ENCODE data around the gene ZNF579. TPM values are rescaled to one million over a fixed set of nuclear protein-coding genes. Genes with fewer than 3 reads are reported as not detected.

The ZNF579 gene
- total RNA-seq, 1 donor from 2014 or later, result 4.1 TPM

DNA sequence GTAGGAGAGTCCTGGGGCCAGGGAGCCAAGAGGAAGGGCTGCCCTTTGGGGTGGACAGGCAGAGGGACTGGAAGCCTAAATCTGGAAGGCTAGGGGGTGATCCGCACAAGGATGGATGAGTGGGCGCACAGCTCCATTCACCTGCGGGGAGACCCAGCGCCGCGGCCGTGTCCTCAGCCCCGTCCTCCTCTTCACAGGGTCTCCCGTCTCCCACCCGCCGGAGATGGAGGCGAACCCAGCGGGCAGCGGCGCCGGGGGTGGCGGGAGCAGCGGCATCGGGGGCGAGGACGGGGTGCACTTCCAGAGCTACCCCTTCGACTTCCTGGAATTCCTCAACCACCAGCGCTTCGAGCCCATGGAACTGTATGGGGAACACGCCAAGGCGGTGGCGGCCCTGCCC lies 32.7 kb upstream of the ZNF579 start:
- DNase-seq (ENCODE audit: low read depth, low spot score), result no peak

DNA sequence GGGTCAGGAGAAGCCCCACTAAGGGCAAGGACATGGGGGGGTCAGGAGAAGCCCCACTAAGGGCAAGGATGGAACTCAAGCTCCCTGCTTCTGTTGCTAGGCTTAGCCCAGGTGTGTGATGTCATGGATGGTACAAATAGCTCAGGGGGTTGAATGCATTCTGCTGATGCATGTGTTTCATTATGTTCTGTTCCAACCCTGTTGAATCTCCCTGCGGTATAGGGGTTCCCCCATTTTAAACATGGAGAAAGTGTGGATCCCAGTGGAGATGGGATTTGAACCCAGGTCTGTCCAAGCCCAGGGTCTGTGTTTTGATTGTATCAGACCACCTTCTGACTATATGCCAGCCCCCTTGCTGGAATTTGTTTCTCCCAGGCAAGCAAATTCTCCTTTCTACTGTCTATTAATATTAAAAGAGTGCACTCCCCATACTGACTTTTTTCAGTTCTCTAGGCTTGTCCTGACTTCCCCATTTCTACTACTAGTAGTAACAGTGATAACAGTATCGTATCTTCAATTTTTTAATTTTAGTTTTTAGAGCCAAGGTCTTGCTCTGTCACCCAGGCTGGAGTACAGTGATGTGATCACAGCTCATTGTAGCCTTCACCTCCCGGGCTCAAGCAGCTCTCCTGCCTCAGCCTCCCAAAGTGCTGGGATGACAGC lies 31.5 kb upstream of the ZNF579 start:
- no peak for DNase-seq (ENCODE audit: low read depth, low spot score)

DNA sequence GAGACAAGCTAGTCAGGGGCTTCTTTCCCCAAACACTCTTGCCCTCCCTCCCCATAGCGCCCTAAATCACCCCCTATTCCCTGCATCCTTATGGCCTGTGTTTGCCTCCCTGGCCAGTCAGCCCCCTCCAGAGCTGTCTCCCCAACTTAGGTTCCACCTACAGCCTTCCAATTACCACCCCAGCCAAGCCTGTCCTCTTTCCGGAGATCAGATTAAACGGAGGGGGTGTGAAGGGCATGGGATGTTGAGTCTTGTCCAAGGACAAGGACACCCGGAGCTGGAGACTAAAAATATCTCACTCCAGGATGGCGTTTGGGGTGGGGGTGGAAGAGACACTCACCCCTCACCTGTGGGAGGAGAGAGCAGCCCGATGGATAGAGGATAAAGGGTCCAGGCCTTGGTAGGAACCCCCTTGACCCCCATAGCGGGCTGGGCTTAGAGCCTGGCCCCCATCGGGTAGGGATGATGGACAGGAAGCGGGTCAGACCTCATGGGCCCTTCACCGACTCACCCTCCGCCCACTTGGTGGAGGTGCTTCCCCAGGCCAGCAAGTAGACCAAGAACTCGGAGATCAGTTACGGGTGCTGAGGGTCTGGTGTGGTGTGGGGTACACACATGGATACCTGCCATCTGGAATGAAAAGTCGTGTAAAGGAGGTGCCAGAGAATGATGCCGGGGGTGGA lies 30.8 kb upstream of the ZNF579 start:
- DNase-seq (ENCODE audit: low read depth, low spot score), result no peak

DNA sequence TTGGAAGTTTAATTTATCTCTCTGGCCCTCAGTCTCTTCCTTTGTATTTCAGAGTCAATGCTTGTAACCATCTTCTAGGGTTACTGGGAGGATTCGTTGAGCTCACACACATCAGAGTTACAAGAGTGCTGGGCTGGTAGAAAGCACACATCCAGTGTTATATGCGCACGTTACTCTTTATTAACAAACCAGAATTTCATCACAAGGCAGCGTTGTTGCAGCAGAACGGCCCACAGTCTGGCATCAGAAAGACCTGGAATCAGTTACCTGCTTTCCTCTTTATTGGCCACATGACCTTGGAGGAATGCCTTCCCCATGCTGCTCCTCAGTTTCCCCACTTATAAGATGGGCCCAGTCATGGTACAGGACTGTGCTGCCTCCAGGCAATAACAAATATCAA lies 28.7 kb upstream of the ZNF579 start:
- DNase-seq (ENCODE audit: low read depth, low spot score), result no peak

DNA sequence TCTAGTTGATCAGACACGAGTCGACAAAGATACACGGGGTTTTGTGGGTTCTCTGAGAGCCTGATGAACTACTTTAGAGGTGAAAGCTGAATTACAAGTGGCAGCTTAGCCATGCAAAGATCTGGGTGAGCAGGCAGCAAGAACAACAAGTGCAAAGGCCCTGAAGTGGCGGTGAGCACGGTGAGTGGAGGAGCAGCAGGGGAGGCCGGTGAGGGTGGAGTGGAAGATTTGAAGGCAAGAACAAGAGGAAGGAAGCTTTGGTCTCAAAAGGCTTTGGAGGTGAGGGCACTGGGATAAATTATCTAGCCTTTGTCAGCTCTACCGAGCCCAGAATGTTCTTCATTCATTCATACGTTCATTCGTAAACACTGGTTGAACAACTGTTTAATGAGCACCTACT lies 26.2 kb upstream of the ZNF579 start:
- no peak for DNase-seq (ENCODE audit: low read depth, low spot score)

DNA sequence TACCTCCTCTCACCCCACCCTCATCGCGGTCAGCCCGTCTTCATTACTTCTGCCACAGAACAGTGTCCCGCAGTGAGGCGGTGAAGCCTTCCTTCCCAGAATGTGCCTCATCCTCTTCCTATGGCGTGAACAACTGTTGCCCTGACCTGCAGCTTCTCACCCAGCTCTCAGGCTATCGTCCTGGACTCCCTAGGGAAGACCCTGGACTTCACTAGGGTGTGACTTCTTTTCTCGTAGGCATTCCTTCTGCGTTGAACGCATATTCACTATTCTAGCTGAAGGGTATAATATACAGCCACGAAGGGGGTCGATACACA lies 25.8 kb upstream of the ZNF579 start:
- DNase-seq (ENCODE audit: low read depth, low spot score), result no peak

DNA sequence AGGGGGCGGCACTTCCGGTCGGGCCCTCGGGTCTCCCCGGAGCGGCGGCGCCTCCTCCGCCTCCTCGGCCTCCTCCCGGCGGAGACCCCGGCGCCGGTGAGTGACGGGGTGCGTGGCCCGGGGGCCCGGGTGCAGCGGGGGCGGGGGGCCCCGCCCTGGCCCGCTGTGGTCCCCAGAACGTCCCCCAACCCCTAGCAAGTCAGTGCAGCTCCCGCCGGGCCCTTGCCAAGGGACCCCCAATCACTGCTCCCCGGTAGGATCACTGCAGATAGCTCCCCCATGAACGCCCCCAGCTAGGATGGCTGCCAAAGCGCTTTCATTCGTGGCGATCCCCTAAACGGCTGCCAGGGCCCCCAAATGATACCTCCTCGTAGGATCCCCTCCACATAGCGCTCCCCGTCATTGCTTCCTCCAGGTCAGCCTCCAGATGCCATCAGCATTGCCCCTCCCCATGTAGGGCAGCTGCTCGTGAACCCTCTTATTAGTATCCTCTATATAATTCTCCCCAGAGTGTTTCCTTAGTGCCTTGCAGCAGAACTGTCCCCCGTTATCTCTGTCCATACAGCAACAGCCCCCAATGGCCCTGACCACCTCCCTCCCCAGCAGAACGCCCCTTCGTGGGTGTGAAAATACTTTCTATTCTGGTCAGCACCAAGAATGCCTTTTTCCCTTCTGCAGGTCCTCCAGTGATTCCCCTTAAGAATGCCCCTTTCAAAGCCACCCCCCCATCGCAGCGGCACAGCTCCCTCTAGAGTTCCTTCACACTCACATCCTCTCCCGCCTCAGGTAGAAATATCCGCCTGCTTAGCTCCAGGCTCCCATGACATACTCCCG lies 25.2 kb upstream of the ZNF579 start, which contains the start of gene ZNF865:
Gene ZNF865, plus strand, starts transcription at position 11 of the 834 bp plus-strand sequence. CDS start 7,972 bp downstream, outside the sequence.
- peak; percentile 61 for DNase-seq (ENCODE audit: low read depth, low spot score)

DNA sequence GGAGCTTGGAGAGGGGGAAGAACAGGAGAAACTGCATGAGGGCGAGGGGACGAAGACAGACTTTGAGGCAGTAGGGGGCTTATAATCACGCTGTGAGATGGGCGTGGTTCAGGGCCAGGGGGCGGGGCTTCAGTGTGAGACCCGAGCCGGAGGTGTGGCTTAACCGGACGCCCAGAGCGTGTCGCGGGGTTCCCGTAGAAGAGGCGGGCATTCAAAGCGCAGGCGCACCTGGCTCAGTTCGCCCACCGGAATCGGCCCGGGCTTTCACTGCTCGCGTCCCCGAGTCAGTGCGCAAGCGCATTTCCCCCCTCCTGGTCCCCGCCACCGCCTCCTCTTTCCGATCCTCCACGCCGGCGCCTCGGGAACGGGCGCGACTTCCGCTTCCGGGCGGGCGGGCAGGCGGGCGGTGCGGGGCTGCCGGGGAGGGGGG lies 24.6 kb upstream of the ZNF579 start:
- peak; percentile 84 for DNase-seq (ENCODE audit: low read depth, low spot score)

DNA sequence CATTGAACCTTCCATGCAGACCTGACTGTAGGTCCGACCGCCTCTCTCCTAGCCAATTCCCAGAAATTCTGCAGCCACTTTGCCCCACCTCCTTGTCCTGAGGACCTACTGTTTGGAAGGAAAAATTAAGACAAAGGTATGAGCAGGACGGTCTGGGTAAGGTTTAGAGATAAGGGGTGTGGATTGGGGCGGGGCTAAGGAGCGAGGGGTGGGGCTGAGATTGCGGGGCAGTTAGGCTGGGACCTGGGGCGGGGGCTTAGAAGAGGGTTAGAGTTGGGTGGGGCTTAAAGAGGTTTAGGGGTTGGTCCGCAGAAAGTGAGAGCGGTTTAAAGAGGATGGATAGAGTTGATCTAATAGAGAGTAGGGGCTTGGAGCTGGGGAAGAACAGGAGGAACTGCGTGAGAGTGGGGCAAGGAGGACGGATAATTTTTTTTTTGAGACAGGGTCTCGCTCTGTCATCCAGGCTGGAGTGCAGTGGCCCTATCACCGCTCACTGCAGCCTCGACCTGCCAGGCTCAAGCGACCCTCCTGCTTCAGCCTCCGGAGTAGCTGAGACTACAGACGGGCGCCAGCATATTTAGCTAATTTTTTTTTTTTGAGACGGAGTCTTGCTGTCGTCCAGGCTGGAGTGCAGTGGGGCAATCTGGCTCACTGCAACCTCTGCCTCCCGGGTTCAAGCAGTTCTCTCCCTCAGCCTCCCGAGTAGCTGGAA lies 23.1 kb upstream of the ZNF579 start:
- DNase-seq (ENCODE audit: low read depth, low spot score), result no peak

DNA sequence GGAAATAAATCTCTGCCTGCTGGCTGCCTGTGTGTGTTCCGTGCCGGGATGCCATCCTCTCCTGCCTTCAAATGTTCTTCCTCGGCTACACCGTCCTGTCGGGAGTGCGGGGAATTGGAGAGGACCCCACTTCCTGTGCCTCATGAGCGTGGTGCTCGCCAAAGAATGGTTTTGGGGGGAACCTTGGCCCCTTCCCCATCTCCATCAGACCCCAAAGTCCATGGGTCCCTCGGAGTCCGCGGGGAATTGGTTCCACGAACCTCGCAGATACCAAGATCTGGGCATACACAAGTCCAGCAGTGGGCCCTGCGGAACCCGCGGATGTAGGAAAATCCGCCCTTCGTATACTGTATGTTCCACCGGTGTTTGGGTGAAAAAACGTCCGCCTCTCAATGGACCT lies 22.5 kb upstream of the ZNF579 start:
- DNase-seq (ENCODE audit: low read depth, low spot score), result no peak

DNA sequence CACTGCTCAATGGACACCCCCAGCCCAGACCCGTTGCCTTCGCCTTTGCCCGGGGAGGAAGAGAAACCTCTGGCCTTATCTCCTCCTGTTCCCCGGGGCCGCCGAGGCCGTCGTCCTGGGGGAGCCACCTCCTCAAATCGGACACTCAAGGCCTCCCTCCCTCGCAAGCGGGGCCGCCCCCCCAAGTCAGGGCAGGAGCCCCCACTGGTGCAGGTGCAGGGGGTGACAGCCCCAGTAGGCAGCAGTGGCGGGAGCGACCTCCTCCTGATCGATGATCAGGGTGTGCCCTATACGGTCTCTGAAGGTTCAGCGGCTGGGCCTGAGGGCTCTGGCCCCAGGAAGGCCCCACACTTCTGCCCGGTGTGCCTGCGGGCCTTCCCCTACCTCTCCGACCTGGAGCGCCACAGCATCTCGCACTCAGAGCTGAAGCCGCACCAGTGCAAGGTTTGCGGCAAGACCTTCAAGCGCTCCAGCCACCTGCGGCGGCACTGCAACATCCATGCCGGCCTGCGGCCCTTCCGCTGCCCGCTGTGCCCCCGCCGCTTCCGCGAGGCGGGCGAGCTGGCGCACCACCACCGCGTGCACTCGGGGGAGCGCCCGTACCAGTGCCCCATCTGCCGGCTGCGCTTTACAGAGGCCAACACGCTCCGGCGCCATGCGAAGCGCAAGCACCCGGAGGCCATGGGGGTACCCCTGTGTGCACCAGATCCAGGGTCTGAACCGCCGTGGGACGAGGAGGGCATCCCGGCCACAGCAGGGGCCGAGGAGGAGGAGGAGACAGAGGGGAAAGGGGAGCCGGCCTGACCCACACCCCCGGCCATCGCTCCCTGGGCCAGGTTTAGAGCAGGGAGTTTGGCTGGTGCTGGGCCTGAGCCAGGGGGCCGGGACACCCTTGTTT lies 21.7 kb upstream of the ZNF579 start:
- DNase-seq (ENCODE audit: low read depth, low spot score), result no peak

DNA sequence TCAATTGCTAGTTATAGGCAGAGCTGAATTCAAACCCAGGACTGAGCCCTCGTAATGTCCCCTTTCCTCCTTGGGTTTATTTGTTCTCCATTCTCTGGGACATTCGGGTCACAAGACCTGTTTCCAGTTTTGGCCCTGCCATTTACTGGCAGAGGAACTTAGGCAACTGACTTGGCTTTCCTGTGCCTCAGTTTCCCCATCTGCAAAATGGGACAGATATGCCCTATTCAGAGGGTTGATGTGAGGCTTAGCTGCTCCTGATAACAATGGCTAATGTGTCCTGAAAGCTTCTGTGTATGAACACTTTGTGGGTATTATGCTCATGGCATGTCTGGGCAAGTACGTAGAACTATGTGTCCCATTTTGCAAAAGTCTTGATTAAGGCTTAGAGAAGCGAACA lies 20.4 kb upstream of the ZNF579 start:
- no peak for DNase-seq (ENCODE audit: low read depth, low spot score)

DNA sequence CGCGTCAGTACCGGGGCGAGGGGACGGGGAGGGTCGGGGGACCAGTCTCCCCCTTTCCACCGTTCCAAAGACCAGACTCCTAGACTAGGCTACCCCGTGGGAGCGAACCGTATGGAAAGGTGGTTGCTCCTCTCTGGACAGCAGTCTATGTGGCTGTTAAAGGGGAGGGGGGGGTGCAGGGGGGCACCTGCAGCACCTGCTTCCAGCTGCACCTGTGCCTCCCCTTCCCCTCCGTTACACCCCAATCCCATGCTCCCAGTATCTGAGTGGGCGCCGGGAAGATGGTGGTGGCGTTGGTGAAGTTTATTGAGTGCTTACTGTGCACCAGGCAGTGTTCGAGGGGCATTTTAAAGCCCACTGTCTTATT lies 20.0 kb upstream of the ZNF579 start:
- no peak for DNase-seq (ENCODE audit: low read depth, low spot score)

DNA sequence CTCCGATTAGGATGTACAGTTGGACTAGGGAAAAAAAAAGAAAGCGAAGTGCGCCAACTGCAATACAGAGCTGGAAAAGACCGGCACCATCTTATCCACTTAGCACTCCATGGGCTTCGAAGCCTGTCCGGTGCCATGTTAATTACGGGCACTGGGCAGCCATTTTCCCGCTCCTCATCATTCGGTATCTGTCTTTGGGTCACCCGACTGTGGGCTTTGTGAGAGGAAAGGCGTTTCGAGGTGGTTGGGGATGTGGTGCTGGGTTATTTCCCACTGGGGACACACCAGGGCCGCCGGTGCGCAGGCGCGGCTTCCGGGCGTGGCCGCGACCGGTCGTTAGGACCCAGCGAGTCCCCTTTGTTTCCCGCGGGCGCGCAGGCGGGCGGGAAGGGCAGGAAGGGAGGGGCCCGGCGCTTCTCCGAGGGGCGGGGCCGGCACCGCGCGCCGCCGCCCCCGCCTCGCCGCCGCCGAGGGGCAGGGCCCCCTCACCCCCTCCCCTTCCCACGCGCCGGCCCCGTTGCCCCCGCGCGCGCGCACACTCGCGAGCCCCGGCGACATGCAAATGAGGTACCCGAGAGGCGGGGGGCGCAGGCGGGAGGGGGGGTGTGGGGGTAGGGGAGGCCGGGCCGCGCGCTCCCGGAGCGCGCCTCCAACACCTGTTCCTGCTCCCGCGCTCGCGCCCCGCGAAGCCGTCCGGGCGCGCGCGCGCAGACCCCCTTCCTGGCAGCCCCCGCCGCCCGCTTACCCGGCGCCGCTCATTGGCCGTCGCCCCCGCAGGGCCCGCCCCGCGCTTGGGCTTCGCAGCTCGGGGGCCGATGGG lies 19.4 kb upstream of the ZNF579 start, which contains the start of gene ZNF524:
Gene ZNF524, plus strand, starts transcription at position 447 of the 820 bp plus-strand sequence. CDS start 1,825 bp downstream, outside the sequence.
- DNase-seq (ENCODE audit: low read depth, low spot score), result peak; percentile 56

DNA sequence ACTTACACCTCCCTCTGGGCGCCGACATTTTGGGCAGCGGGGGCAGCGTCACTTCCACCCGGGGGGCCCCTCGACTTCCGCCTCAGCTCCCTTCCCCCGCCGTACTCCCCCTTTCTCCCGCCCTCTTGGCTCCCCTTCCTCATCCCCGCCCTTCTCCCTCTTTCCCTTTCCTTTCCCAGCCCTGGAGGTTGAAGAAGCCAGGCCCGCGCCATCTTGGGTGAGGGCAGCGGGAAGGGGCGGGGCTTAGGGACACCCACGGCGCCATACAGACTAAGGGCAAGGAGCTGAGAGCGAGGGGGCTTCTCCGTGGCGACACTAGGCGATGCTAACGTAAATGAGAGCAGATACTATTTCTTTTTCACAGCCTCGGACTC lies 18.8 kb upstream of the ZNF579 start, which contains the start of gene FIZ1:
Gene FIZ1, minus strand, starts transcription at position 50 of the 374 bp plus-strand sequence. CDS start 1,652 bp downstream, outside the sequence.
- DNase-seq (ENCODE audit: low read depth, low spot score), result peak; percentile 96

DNA sequence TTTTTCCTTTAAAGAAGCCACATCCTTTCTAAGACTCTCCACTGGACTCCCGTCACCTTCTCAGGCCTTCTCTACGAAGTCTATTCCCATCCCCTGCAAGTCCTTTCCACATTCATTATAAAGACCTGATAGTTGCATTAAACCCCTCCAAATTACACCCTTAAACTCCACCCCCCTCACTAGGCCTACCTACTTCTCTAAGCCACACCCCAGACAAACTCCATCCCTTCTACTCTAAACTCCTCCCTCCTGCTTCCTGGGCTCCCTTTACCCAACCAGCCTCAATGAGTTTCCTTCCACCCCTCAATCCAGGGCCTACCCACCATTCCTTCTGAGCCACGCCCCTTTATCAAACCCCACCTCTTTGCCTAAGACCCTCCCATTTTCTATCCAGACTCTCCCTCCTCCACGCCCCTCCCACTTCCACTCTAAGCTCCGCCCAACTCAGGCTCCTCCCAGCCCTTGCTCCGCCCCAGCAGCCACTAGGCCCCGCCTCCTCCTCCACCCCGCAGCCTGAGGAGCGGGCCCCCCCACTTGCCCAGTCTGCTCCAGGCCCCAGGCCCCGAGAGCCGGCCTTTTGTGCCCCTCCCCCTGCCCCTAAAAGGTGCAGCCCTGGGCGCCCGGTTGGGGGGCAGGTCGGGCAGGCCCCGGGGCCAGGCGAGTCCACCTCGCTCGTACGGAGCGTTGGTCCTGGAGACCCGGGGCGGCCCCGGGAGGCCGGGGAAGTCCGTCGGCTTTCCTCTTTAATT lies 18.2 kb upstream of the ZNF579 start:
- DNase-seq (ENCODE audit: low read depth, low spot score), result peak; percentile 85

DNA sequence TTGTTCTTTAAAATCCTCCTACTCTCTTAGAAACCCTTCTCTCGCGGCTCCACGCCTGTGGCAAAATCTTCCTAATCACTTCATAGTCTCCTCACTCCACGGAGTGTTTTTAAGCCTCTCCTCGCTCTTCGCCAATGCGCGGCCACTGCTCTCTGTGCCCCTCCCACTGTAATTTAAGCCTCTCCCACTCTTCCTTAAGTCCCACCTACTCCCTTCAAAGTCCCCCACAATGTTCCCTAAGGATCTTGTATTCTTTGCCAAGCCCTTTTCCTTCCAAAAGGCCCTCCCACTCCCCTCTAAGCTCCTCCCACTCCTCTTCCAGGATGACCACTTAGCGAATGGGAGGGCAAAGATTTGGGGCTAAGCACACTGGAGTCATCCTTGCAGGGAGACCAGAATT lies 17.4 kb upstream of the ZNF579 start:
- DNase-seq (ENCODE audit: low read depth, low spot score), result no peak

DNA sequence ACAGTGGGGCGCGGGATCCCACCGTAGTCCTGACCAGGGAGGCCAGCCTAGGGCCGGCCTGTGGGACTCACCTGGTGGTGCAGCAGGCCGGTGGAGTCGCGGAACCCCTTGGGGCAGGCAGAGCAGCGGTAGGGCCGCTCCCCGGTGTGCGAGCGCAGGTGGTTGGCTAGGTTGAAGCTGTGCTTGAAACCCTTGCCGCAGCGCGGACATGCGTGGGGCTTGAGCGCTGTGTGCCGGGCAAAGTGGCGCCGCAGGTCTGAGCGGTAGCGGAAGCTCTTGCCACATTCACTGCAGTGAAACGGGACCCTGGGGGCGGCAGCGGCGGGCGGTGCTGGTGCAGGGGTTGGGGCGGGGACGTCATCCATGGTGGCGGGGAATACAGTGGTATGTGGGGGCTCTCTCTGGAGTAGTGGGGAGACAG lies 16.9 kb upstream of the ZNF579 start:
- no peak for DNase-seq (ENCODE audit: low read depth, low spot score)

DNA sequence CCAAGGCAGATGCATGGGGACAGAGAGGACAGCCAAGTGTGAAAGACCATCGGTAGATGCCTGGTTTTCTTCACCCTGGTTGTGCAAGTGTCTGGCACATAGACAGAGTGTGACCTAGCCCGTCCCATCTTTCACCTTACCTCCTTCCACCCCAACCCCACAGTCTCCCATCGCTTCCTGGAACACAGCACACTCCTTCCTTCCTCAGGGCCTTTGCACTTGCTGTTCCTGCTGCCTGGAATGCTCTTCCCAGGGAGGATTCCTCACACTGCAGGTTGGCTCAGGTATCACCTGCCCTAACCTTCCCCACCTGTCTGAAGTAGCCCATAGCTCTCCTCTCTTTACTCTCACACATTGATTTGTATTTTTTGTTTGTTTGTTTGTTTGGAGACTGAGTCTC lies 15.7 kb upstream of the ZNF579 start:
- DNase-seq (ENCODE audit: low read depth, low spot score), result no peak
